Activated T-helper 17 cell treated with anti-CD3 and anti-CD28 coated beads, Interleukin-2, amount 50 U/mL, for 72 hours (primary cell): ENCODE data around the gene TCEA2. TPM values are rescaled to one million over a fixed set of nuclear protein-coding genes. Genes with fewer than 3 reads are reported as not detected.
A peak's percentile ranks its signal among the peaks of the same experiment; 100 is the strongest.
"Not testable (repeated sequence)": the region's sequence is repeated elsewhere in the genome, so short reads cannot be mapped to it uniquely, and the experiment has no call there.

Experiments
- ATAC-seq: fragments of 150-1000 bp; cut with Tn5 transposase; replicated peaks from 2 replicates; pipeline ENCODE4 v1.10.0; 2021; ENCODE audit warnings: mild to moderate bottlenecking, moderate library complexity
- H3K27ac Mint-ChIP-seq: one replicate; pipeline ENCODE4 v1.8.0; 2022; ENCODE audit warnings: mixed read lengths
- H3K27me3 Mint-ChIP-seq: one replicate; pipeline ENCODE4 v1.8.0; 2022; ENCODE audit warnings: mixed read lengths
- H3K36me3 Mint-ChIP-seq: one replicate; pipeline ENCODE4 v1.8.0; 2022; ENCODE audit warnings: low read depth, mild to moderate bottlenecking, mixed read lengths
- H3K4me1 Mint-ChIP-seq: one replicate; pipeline ENCODE4 v1.8.0; 2022; ENCODE audit warnings: mixed read lengths
- H3K4me3 Mint-ChIP-seq: one replicate; pipeline ENCODE4 v1.8.0; 2022; ENCODE audit warnings: mild to moderate bottlenecking, mixed read lengths
- H3K9me3 Mint-ChIP-seq: one replicate; pipeline ENCODE4 v1.8.0; 2022; ENCODE audit warnings: mixed read lengths
- total RNA-seq, 2 donors: library from RNA; stranded (reverse); gene quantifications; one replicate each; pipeline ENCODE4 v1.2.3, GENCODE V29; 2022

Gene TCEA2
- total RNA-seq, 2 donors from 2014 or later, result 52.0 to 79.9 TPM

DNA sequence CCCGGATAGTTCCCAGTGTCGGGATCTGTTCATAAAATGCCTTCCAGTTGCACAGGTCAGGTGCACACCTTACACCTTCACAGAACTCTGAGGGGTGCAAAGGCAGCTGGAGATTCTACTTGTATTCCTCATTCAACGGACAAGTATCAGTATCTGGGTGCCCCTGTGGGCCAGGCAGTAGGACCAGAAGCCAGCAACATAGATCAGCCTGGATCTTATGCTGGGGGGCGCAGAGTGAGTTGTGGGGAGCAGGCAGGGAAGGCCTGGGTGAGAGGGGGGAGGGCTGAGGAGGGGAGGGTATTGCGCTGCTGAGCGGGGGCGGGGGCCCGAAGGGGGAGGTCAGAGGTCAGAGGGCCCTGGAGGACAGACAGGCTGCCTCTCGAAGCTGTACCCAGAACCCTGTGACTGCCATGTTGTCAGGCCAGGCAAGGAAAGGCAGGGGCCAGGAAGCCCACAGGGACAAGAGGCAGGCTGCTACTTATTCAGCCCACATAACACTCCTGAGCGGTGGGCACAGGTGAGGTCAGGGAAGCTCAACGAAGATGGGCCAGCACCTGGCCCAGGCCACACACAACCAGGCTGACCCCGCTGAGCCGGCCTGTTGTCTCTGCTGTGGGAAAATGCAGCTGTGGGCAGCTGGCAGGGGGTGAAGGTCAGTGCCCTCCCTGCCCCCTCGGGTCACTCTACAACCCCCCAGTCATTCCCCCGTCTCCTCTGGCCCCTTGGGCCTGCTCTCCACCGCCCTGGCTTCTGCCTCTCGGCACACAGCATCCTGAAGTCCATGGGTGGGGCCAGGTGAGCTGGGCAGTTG, 18.0 kb downstream of the TCEA2 start:
- Mint-ChIP-seq H3K27me3 (peaks cover 3% of the 10 kb centered on the region), H3K4me3 (peak overlapping the region; percentile 71), H3K9me3 (no peaks in the 10 kb centered on the region), H3K4me1 (no peaks in the 10 kb centered on the region), H3K36me3 (peaks cover 7% of the 10 kb centered on the region), H3K27ac (no peak overlapping the region)
- no peak for ATAC-seq

DNA sequence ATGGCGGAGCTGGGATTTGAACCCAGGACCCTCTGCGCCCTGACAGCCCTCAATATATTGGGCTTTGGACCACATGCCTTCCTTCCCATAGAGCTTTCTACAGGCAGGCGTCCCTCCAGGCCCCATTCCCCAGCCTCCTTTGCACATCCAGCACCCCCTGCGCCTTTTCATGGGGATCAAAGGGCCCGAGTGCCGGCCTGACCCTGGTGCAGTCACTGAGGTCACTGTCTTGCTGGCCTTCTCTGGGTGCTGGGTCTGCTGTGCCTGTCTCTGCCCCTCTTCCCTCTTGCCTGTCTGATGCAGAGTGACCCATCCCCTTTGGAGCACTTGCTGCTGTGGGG, 18.6 kb downstream of the TCEA2 start:
- peak overlapping the region; percentile 75 for H3K4me3 Mint-ChIP-seq

DNA sequence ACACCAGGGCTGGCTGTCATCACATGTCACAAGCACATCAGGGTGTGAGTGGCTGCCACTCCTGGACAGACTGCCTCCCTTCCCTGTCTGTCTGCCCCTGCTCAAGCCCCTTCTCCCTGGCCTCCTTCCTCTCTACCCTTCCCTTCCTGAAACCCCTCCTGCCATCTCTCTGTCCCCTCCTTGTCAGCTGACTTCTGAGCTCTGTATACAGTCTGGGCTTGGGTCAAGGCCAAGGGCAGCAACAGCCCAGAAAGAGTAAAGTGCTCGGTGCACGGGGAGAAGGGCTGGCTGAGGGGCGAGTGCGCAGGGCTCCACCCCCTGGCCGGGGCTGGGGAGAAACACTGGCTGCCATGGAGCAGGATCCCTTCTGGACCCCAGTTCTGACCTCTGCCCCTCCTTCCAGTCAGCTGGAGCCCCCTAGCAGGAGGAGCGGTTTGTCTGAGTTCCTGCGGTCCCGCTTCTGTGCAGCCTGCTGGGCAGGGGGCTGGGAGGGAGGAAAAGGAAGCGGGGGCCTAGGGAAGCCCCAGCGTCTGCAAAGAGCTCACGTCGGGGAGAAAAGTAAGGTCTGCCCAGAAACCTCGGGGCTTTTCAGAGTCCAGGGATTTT, 19.2 kb downstream of the TCEA2 start:
- peak overlapping the region; percentile 75 for H3K4me3 Mint-ChIP-seq
- peaks cover 6% of the 10 kb centered on the region for H3K36me3 Mint-ChIP-seq
- ATAC-seq, result no peak
- H3K4me1 Mint-ChIP-seq, result no peaks in the 10 kb centered on the region
- H3K27me3 Mint-ChIP-seq, result peaks cover 3% of the 10 kb centered on the region
- H3K9me3 Mint-ChIP-seq, result no peaks in the 10 kb centered on the region
- no peak overlapping the region for H3K27ac Mint-ChIP-seq

More for the DNA sequence above, 18.6 kb downstream of the TCEA2 start:
- no peaks in the 10 kb centered on the region for H3K9me3 Mint-ChIP-seq
- peaks cover 6% of the 10 kb centered on the region for H3K36me3 Mint-ChIP-seq
- H3K27ac Mint-ChIP-seq, result no peak overlapping the region
- peaks cover 3% of the 10 kb centered on the region for H3K27me3 Mint-ChIP-seq
- no peaks in the 10 kb centered on the region for H3K4me1 Mint-ChIP-seq
- no peak for ATAC-seq

DNA sequence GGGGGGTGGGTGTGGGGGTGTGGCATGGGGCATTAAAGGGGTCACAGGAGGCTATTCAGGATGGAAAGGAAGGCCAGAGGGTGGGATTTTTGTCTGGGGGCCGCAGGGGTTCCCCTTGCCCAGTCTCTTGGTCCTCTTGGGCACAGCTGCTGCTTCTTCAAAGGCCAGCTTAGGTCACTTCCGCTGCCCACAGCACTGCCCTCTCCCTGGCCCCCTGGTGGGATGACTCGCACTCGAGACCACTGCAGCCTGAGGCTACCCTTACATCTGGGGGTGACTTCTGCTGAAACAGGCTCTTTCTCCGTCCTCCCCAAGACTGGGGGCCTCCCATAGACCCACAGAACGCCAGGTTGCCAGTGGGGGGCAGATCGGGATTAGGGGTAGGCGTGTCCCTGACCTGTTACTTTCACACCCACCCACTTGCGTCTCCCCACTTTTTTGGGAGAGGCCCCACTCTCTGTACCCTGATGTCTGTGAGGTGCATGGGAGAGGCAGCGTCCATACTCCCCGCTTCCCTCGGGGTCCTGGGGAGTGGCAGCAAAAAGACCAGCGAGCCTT, 19.9 kb downstream of the TCEA2 start:
- Mint-ChIP-seq H3K36me3 (peaks cover 2% of the 10 kb centered on the region), H3K9me3 (no peaks in the 10 kb centered on the region), H3K4me3 (peak overlapping the region; percentile 75), H3K27me3 (peaks cover 3% of the 10 kb centered on the region), H3K4me1 (no peaks in the 10 kb centered on the region), H3K27ac (no peak overlapping the region)
- ATAC-seq, result no peak

DNA sequence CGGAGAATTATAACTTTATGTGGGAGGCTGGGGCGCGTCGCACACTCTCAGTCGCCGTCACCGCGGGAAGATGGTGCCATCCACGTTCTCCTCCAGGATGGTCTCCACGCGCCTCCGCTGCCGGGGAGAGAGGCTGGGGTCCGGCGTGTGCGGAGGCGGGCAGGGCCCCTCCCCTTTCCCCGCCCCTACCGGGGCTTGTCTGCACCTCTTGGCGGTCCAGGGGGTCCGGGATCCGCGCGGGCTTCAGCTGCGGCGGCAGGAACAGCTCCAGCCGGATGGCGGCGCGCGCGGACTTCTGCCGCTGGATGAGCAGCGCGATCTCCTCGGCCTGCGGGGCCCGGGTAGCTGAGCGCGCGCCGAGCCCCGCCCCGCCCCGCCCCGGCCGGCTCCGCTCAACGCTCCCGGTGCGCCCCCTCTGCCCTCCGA, 20.4 kb downstream of the TCEA2 start:
- Mint-ChIP-seq H3K27ac (no peak overlapping the region), H3K36me3 (no peaks in the 10 kb centered on the region), H3K4me3 (peak overlapping the region; percentile 75), H3K9me3 (no peaks in the 10 kb centered on the region), H3K4me1 (no peaks in the 10 kb centered on the region), H3K27me3 (peaks cover 3% of the 10 kb centered on the region)
- peak; percentile 63 for ATAC-seq

DNA sequence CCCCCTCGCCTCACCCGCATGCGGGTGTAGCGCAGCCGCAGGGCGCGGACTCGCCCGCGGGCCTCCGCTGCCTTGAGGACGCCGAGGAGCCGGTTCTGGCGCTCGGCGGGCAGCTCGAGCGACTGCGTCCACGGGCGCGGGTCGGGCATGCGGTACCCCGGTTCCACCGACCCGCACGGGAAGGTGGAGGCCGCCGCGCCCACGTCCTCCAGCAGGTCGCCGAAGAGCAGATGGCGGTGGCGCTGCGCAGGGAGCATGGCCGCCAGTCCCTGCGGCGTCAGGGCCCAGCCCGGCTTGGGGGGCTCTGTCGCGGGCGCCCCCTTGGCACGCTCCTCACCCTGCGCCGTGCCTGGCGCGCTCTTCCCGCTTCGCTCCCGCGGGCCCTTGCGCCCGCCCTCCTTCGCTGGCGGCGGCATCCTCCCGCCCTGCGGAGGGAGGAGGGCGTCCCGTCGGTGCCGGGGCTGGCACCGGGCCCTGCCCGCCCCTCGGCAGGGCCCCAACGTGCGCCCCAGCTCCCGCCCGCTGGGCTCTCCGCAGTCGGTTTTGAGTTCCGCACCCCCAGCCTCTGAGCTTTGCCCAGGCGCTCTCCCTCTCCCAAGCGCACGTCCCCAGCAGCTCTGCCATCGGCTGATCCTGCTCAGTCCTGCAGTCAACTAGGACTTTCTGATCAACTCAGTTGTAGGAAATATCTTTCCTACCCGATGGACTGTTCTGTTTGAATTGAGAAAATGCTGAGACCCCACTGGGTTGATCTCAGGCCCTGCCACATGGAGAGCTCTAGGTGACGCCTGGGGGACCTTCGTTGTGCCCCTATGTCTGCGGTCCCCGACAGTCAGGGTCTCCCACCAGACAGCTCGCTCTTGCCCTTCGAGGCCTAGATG, 21.0 kb downstream of the TCEA2 start, which contains the start of gene LKAAEAR1:
TSS of gene LKAAEAR1 (minus strand) at position 595 of the 881 bp plus-strand sequence. CDS start at position 416, 179 bp downstream.
- H3K9me3 Mint-ChIP-seq, result no peaks in the 10 kb centered on the region
- no peak within 1 kb of the TSS for H3K27ac Mint-ChIP-seq
- peaks cover 3% of the 10 kb centered on the region for H3K27me3 Mint-ChIP-seq
- ATAC-seq, result no peak
- H3K36me3 Mint-ChIP-seq, result no peaks in the 10 kb centered on the region
- H3K4me1 Mint-ChIP-seq, result no peaks in the 10 kb centered on the region
- peak within 1 kb of the TSS; percentile 79 for H3K4me3 Mint-ChIP-seq

DNA sequence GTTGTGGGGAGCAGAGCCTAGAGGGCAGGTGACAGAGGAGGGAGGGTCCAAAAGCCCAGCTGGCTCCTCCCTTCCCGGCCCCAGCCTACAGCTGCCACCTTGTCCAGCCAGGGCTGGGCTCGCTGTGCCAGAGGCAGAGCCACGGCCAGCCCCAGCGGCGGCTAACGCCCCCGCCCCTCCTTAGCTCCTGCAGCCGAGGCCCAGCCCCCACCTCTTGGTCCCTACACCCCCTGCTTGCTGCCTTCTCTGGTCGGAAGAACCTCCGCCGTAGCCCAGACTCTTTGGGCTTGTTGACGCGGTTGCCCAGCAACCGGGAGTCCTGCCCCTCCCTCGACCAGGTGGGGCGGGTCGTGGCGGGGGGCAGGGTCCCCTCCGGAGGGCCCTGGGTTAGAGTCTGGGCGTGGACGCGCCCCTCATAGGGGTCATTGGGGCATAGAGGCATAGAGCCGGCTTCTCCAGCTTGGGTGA, 21.7 kb downstream of the TCEA2 start:
- no peak overlapping the region for H3K27ac Mint-ChIP-seq
- no peaks in the 10 kb centered on the region for H3K36me3 Mint-ChIP-seq
- peak overlapping the region; percentile 79 for H3K4me3 Mint-ChIP-seq
- no peak for ATAC-seq
- no peaks in the 10 kb centered on the region for H3K4me1 Mint-ChIP-seq
- no peaks in the 10 kb centered on the region for H3K9me3 Mint-ChIP-seq
- H3K27me3 Mint-ChIP-seq, result peaks cover 3% of the 10 kb centered on the region

DNA sequence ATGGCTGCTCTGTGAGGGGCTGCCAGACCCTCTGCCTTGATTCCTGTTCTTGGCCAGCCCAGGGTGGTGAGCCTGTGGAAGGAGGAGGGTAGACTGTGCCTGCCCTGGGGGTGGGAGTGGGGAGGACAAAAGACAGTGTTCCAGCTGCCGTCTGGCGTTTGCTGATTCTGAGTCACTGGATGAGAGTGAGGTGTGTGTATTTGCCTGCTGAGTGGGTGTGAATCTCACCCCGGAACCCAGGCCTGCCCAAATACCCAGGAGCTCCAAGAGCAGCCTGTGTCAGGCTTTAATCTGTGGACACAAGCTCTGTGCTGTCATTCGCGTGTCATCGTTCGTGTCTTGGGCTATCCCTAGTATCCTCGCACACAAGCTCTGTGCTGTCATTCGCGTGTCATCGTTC, 23.8 kb downstream of the TCEA2 start:
- H3K36me3 Mint-ChIP-seq, result no peaks in the 10 kb centered on the region
- H3K9me3 Mint-ChIP-seq, result no peaks in the 10 kb centered on the region
- no peak overlapping the region for H3K27ac Mint-ChIP-seq
- H3K4me3 Mint-ChIP-seq, result no peak overlapping the region
- H3K4me1 Mint-ChIP-seq, result no peaks in the 10 kb centered on the region
- ATAC-seq, result no peak
- H3K27me3 Mint-ChIP-seq, result peaks cover 3% of the 10 kb centered on the region

DNA sequence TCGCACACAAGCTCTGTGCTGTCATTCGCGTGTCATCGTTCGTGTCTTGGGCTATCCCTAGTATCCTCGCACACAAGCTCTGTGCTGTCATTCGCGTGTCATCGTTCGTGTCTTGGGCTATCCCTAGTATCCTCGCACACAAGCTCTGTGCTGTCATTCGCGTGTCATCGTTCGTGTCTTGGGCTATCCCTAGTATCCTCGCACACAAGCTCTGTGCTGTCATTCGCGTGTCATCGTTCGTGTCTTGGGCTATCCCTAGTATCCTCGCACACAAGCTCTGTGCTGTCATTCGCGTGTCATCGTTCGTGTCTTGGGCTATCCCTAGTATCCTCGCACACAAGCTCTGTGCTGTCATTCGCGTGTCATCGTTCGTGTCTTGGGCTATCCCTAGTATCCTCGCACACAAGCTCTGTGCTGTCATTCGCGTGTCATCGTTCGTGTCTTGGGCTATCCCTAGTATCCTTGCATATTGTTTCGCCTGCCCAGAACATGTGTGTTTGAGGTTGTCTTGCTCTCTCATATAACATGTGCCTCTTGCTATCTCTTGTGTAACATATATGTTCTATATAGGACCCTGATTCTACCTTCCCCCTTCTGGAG, 24.3 kb downstream of the TCEA2 start:
- not testable (repeated sequence) for ATAC-seq, H3K27me3 Mint-ChIP-seq, H3K36me3 Mint-ChIP-seq, H3K27ac Mint-ChIP-seq, H3K4me1 Mint-ChIP-seq, H3K9me3 Mint-ChIP-seq, H3K4me3 Mint-ChIP-seq

DNA sequence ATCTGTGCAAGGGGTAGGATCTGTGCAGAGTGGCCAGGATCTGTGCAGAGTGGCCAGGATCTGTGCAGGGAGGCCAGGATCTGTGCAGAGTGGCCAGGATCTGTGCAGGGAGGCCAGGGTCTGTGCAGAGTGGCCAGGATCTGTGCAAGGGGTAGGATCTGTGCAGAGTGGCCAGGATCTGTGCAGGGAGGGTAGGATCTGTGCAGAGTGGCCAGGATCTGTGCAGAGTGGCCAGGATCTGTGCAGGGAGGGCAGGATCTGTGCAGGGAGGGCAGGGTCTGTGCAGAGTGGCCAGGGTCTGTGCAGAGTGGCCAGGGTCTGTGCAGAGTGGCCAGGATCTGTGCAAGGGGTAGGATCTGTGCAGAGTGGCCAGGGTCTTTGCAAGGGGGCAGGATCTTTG, 25.6 kb downstream of the TCEA2 start:
- not testable (repeated sequence) for H3K27ac Mint-ChIP-seq, H3K27me3 Mint-ChIP-seq, H3K36me3 Mint-ChIP-seq, H3K4me1 Mint-ChIP-seq, ATAC-seq, H3K9me3 Mint-ChIP-seq, H3K4me3 Mint-ChIP-seq

DNA sequence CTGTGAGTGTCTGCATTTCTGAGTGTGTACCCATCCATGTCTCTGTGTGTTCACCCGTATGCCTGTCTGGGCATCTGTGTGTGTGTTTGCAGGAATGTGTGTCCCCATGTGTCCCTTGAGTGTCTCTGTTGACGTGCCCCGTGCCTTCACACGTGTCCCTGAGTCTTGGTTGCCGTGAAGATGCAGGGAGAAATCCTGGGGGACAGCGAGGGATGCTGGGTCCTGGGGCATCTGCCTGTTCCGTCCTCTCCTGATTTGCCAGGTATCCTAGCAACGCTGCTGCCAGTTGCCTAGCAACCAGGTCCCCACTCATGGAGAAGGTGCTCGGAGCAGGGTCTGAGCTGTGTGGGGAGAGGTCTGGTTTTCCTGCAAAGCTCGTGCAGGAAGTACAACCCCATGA, 27.2 kb downstream of the TCEA2 start:
- H3K4me3 Mint-ChIP-seq, result no peak overlapping the region
- no peaks in the 10 kb centered on the region for H3K36me3 Mint-ChIP-seq

DNA sequence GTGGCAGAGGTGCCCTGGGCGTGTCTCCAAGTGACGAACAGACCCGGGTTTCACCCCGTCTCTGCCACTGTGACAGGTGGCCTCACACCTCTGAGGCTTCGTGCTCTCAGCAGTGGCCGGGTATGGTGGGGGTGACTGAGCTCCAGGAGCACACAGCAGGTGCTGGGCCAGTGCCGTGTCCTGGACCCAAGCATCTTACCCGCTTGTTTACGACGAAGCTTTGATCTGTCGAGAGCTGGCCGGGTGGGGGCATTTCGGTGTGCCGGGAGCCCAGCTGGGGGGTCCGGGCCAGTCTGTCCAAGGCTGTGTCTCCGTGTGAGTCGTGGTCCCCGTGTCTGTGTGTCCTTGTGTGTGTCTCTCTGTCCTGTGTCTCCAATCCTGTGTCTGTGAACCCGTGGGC, 28.3 kb downstream of the TCEA2 start:
- Mint-ChIP-seq H3K9me3 (no peaks in the 10 kb centered on the region), H3K36me3 (no peaks in the 10 kb centered on the region), H3K4me3 (no peak overlapping the region), H3K4me1 (no peaks in the 10 kb centered on the region), H3K27me3 (no peaks in the 10 kb centered on the region), H3K27ac (no peak overlapping the region)
- ATAC-seq, result no peak

More for the DNA sequence above, 27.2 kb downstream of the TCEA2 start:
- ATAC-seq, result no peak
- Mint-ChIP-seq H3K27me3 (no peaks in the 10 kb centered on the region), H3K9me3 (no peaks in the 10 kb centered on the region), H3K4me1 (no peaks in the 10 kb centered on the region), H3K27ac (no peak overlapping the region)

DNA sequence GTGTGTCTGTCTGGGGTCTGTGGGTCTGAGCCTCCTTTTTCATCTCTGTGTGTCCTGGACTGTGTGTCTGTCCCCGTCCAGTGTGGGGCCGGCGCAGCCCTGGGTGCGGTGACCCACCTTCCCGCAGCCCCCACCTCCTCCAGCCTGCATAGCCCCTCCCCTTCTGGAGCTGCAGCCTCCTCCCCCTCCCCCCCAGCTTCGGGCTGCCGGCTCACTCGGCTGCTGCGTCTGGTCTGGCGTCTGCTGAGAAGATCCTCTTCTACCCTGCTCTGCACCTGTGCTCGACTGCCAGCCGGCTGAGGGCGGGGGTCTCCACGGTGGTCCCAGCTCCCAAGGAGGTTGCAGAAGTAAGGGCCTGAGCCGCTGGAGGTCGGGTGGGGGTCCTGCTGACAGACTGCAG, 28.8 kb downstream of the TCEA2 start:
- Mint-ChIP-seq H3K4me3 (no peak overlapping the region), H3K36me3 (no peaks in the 10 kb centered on the region)
- no peak for ATAC-seq

More for the DNA sequence above, 28.8 kb downstream of the TCEA2 start:
- Mint-ChIP-seq H3K27ac (no peak overlapping the region), H3K27me3 (no peaks in the 10 kb centered on the region), H3K9me3 (peaks cover 2% of the 10 kb centered on the region), H3K4me1 (peaks cover 3% of the 10 kb centered on the region)
